Measurements from ENCODE around the gene GRM5.
A peak's percentile ranks its signal among the peaks of the same experiment; 100 is the strongest.

The GRM5 gene

DNA sequence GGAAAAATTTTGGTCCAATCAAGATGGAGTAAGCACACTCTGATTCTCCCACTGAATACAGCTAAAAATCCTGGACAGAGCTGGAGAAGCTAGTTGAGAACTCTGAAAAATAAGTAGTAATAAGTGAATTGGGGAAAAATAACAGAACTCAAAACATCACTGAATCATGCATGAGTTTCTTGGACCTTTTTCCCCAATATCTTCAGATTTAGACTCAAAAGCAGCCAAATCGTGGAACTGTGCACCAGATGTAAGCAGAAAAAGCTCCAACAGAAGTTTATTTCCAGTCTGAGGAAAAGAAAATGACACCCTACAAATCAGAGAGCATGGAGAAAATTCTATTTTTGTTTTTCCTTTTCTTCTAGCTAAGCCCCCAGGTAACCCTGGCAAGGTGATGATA lies 448.6 kb downstream of the GRM5 start:
- no peak for DNase-seq (ENCODE audit: low spot score)

DNA sequence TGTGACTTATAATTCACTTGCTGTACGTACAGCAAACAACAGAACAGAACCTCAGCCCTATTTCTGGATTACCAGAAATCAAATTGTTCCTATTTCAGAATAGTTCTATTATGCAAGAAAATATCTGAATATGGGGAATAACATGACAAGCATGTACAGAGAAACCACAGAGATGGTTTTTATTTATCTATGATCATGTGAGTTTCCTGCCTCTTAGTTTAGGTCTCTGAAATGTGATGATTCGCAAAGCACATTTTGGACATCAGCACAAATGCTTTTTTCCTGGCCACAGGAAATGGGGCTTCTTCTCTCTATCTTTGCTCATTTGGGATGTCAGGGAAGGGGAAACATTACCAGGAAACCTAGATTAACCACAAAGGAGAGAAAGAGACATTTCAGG lies 461.5 kb downstream of the GRM5 start:
- no peak for DNase-seq (ENCODE audit: low spot score)

DNA sequence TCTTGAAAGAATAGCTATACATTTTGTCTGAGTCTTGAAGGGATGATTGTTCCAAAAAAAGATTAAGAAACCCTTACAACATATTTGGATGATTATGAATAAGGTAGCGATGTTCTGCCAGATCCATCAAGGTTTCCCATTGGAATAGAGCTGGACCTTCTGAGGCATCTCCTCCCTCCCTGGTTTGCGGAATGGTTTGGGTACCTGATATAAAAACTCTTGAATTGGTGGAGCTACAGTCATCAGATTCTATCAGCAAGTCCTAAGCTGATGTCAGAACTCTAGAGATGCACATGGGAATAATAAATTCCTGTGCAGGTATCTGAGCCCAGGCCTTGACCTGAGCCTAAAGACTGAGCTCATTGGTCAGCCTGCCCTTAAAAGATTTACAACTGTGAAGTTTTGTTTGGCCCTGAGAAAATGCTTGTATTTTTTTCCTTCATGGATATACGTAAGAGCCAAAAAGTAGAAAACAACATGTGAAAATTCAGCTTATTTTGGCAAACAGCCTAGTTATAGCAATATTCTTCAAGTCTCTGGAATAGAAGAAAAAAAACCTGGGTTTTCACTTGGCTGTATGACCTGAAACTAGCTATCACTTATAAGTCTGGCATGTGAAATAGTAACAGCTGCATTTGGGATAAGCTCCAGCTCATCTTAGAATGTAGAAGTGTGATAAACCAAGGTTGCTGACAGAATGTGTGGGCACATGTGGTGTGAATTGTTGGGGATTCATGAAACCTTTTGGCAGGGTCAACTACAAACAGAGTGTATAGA lies 462.5 kb downstream of the GRM5 start:
- no peak for DNase-seq (ENCODE audit: low spot score)

DNA sequence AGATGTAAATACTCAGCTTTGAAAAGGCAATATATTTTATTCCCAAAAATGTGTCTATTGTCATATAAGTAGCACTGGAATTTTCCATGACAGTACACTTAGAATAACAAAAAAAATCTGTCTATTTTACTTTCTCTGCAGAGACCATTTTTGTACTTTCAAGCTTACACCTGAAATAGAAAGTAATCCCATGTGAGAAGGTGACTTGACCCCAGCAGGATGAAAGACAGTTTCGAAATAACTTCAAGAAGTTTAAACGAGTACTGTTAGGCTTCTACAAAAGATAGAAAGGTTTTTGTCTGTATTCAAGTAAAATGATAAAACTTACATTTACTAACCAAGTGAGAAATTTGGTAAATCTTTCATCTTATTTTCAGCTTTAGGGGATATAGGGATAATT lies 468.4 kb downstream of the GRM5 start:
- DNase-seq (ENCODE audit: low spot score), result no peak

DNA sequence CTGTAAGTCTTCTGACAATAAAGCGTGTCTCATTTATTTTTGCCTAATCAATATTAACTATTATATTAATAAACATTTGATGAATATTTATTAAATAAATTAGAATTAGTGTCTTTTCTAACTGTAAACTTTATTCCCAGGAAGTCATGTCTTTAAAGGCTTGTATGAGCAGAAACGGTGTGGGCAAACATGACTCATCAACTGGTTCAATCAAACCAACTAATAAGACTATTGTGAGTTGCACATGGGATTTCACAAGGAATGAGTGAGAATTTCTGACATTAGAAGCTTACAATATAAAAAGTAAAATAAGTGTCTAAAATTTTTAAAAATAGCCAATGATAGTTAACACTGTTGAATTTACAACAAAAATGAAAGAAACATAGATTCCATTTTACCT lies 469.0 kb downstream of the GRM5 start:
- DNase-seq (ENCODE audit: low spot score), result no peak

DNA sequence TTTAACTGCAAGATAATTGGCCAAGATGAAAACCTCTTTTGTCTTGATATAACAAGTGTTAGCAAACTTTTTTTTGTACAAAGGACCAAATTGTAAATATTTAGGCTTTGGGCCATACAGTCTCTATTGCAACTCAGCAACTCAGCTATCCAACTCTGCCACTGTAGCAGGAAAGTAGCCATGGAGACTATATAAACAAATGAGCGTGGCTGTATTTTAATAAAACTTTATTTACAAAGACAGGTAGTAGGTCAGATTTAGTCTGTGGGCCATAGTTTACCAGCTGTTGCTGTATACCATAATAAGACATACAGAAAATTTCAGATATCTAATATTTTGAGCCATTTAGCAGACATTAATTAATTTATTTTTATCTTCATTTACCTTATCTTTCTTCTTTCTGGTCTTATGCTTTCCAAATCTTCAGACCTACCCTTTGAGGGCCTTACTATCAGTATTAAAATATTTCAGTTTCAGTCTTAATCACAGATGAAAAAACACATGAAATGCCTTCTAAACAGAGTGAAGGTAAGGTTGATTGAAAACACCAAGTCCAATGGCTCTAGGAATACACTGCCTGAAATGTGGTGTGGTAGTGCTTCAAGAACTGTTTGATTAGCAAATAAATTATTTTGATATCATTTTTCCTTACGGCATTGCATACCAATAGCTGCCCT lies 471.4 kb downstream of the GRM5 start:
- no peak for DNase-seq (ENCODE audit: low spot score)

DNA sequence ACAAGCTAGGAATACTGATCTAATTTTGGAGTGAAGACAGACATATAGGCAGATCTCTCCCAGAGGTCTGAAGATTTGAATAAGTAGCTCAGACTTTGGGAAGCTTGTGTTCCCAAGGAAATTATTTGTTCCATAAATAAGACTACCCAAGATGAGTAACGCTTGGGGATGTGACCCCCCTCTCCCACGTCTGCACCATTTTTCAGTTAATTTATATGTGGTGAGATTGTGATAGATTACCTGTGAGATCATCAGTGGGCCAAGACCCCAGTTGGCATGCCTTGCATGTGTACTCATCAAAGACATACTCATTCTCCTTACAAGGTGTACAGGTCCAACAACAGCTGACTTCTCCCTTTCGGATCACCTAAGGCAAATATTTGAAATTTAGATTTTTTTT lies 475.4 kb downstream of the GRM5 start:
- no peak for DNase-seq (ENCODE audit: low spot score)

DNA sequence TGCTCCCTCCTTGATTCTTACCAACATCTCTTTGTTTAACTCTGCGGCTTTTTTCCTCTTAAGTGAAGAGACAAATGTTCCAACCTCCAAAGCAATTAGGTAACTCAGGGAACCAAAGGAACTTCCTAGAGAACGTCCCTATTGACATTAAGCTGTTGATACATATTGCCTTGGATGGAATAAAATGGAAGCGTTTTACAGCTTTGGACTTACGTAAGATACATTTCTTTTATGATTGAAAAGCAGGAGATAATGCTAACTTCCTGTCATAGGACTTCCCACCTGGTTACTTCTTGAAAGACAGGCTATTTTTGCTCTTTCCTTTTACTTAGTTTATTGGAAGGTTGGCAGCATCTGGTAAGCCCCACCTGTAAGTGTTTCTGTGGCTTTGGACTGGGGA lies 482.5 kb downstream of the GRM5 start:
- no peak for DNase-seq (ENCODE audit: low spot score)

DNA sequence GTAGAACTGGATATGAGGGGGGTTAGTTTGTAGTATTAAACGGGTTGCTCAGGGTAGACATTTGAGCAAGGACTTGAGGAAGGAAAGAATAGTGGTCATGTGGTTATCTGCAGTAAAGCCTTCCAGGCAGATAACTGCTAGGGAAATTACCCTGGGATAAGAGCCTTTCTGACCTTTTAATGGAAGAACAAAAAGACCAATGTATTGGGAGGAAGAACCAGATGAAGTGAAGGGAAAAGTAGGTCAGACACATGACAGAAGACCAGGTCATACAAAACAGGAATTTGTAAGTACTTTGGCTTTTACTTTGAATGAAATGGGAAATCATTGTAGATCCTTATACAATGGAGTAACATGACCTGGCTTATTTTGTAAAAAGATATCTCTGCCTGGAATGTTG lies 486.3 kb downstream of the GRM5 start:
- no peak for DNase-seq (ENCODE audit: low spot score)

DNA sequence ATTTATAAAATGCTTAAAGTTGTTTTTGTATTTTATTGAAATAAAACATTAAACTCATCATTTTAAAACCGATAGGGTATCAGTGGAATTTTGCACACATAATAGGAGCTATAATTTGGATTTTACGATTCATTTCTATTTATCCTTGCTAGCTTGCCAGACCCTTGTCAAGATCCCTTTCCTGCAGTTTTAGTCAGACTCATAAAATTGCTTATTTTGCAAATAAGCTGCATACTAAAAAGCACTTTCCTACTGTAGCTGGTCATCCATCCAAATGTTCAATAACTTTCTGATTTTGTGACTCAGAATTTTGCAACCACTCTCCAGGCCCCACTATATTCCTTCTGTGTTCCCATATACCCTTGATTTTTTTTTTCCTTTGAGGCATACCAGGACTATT lies 489.0 kb downstream of the GRM5 start:
- no peak for DNase-seq (ENCODE audit: low spot score)

DNA sequence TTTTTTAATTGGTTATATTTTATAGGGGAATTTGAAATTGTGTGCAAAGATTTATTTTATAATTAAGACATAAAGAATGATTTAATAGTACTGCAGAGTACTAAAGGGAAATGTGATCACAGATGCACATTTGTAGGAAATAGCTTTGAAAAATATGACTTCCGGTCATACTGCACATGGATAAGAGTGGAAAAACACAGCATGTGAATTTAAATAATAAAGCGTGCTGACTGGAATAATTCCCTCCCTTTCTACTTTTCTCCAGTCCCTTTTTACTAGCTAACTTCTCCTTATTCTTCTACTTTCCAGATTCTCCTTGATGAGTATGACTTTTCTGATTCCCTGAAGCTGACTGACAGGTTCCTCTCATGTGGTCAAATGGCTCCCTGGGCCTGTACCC lies 489.9 kb downstream of the GRM5 start:
- DNase-seq (ENCODE audit: low spot score), result no peak

DNA sequence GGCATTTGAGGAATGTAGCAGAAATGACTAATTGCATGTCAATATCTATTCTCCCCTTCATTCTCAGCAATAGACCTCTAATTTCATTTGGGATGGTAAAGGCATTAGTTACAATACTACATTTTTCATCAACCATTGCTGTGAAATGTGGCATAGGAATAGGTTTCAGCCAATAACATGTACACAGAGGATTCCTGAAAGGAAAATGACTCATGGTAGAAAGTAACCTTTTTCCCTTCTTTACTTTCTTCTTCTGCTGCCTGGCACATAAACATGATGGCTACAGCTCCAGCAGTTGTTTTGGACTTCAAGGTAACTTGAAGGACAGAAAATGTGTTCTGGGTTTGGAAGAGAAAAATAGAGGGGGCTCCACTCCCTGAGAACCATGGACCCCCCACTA lies 496.4 kb downstream of the GRM5 start:
- no peak for DNase-seq (ENCODE audit: low spot score)

DNA sequence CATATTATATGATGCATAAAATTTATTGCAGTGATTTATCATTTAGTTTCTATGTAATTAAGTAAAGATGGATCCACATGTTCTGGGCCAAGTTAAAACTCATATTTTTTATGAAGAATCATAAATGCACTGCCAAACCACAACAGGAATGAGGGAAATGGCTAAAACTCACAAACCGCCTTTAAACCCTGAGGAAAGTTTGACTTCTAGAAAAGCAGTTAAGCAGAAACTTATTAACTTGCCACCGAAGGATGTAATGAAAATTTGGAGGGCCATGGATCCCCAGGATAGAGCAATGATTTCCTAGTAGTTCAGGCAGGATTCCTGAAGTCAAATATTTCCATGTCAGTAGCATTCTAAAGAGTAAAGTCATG lies 510.0 kb downstream of the GRM5 start:
- no peak for DNase-seq (ENCODE audit: low spot score)

DNA sequence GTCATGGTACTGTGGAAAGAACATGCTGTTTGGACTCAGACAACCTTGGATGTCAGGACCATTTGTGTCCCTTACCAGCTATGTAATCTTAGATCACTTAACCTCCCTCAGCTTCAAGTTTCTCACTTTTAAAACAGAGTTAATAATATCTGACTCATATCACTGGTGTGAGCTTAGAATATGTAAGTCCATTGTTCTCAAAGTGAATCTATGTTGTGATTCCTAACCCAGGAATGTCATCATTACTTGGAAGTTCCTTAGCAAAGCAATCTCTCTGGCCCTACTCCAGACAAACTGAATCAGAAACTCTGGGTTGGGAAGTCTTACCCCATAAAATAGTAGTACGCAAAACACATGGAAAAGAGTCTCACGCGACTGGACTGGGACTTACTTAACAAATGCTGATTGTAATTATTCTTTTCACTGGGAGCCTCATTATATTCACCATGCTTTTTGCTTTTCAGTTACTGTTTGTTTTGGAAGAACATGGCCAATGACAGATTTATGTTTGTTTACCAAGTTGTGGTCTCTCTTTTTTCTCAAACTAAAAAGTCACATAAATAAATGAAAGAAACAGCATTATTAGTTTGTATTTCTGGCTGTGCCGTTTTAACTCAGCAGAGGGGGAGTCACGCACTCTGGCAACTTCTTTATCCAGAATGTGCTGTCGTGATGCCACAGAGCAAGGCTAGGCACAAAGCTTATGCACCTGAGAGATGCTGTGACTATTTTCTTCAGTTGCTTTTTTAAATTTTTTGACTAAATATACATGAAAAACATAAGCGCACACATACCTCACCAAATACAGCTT lies 510.6 kb downstream of the GRM5 start:
- no peak for DNase-seq (ENCODE audit: low spot score)

DNA sequence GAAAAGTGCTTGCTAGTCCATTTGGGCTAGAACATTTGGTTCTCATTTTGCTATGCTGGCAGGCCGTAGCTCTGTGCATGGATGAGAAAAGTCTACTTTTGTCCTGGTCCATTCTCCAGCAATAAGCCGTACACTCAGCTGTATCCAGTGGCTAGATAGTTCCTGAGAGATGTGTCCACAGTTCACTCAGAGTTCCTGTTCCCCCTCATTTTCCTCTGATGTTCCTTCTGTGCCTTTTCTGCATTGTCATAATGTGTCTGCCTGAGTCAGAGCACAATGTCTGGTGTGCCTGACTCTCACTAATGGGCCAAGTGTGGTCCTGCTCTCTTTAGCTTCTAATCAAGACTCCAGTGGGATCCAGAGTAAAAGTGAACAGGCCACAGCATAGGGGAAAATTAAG lies 512.6 kb downstream of the GRM5 start:
- DNase-seq (ENCODE audit: low spot score), result no peak

DNA sequence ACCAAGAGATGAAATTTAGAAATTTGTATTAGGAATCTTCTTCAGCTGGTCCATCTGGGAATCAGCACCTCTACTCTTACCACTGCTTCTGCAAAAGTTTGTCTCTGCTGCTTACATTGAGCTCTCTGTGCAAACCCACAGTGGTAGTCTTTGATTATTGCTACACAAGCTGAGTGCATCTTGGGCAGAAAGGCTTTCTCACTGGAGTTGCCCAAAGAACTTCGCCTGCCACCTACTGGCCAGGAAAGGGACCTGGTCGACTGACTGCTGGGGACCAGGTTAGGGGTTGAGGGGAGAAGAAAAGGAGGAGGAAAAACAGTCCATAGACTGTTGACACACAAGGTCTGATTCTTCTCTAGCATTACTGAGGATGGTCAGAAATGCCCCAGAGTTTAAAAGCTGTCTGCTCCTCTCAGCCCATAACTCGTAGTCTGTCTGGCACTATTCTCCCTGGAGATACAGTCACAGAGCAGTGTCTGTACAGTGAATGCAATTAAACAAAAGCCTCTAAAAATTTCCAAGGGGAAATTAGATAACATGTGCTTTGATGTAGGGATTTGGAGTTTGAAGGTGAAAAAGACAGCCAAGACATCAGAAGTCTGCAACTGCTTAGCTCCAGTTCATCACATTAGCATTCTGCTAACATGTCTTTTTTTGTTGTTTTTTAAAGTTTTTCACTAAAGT lies 513.3 kb downstream of the GRM5 start:
- DNase-seq (ENCODE audit: low spot score), result peak; percentile 21

DNA sequence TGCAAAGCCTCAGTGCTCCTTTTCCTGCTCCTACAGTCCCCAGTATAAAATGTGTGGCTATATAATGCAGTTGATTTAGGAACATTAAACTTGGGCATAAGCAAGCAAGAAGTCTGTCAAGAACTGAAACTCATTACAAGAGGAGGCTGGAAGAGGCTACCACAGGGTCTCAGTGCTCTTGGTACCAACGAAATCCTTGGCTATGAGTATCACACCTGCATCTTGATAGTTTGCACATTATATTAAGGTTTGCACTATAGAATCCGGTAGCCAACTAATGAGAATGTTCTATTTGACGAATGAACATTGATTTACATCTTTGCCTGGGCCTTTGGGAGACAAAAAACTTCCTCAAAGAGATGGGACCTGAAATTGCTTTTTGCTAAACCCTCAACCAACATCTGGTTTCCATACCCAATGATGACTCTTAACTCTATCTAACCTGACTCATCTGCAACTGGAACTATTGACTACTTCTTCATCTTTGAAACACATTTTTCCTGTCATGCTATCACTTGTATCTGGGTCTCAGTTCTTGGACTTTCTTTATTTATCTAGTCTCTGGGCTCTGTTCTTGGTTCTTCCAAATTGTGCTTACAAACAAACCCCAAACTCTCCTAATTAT lies 521.0 kb downstream of the GRM5 start:
- DNase-seq (ENCODE audit: low spot score), result no peak

DNA sequence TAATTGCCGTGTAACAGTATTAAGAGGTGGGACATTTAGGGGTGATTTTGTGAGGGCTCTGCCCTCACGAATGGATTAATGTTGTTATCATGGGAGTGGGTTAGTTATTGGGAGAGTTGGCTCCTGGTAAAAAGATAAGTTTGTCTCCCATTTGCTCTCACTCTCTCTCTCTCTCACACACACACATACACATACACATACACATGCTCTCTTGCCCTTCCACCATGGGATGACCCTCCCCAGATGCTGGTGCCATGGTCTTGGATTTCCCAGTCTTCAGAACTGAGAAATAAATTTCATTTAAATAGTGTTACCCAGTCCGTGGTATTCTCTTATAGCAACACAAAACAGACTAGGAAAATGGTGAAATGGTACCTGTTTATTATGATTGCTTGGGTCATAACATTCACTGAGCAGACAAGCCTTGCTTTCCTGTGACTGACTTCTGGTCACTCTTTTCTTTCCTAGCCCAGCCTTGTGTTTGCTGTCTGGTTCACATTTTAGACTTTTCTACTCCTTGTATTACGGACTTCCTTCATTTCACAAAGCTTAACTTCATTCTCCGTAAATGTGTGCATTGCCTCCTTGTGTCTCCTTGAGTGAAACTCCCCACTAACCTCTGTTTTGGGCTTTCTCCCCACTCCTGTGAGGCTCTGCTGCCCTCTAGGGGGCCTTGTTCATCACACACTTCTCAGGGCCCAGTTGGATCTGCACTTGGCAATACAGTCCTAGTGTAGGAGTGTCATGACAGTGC lies 521.7 kb downstream of the GRM5 start:
- peak; percentile 81 for DNase-seq (ENCODE audit: low spot score)

DNA sequence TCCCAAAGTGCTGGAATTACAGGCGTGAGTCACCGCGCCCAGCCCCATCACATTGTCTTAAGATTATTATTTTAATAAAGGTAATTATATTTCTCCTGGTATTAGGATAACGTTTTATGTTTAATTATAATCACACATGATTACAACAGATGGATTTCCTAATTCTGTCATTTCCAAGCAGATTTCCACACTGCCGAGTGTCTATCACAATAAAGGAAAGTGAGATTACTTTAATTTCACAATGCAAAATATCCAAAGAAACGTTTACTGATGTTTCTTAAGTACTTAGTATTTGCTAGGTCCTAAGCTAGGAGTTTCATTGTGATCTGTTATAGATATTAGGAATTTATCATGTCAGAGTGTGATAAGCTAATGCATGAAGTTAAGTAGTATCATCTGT lies 524.8 kb downstream of the GRM5 start:
- DNase-seq (ENCODE audit: low spot score), result no peak

DNA sequence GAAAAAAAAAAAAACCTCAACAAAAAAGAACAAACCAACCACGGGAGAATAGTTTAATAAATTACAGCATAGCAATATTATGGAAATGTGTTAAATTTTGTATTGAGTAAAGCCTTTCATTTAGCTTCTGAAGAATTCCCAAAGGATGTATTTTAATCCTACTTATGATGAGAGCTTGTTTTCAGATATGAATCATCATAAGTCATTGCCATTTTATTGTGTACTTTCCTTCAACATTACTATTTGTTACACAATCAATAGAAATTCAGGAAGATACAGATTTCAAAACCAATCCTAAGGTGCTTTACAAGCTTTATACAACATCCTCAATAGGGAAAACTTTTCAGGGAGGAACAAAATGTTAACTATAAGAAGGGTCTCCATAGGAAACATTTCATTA lies 527.7 kb downstream of the GRM5 start:
- DNase-seq (ENCODE audit: low spot score), result no peak

DNA sequence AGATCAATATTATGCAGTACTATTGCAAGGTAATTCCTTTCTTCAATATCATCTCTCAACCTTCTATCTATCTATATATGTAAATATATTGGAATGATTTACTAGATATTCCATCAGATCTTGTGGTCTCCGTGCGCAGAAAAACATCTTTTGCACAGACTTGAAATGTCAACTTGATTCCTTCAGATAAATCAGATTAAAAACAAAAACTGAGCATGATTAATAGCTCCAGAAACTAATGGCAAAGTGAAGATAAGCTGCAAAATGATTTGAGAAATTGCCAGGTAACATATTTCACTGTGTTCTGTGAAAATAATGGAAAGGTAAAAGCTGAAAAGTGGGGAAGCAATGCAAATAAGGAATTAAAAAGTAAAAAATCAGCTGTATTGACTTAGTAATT lies 528.2 kb downstream of the GRM5 start:
- no peak for DNase-seq (ENCODE audit: low spot score)

Measured in CD4-positive, alpha-beta T cell treated with Interleukin-15 for 4 hours (primary cell).